SIG-M5 (cell line): ENCODE measurements around the gene PACSIN1.
"Not testable (repeated sequence)": the region's sequence is repeated elsewhere in the genome, so short reads cannot be mapped to it uniquely, and the experiment has no call there.

Source experiments
- DNase-seq: peaks from one replicate; lab custom pipeline; 2025; lab: John Stamatoyannopoulos, UW

The PACSIN1 gene

DNA sequence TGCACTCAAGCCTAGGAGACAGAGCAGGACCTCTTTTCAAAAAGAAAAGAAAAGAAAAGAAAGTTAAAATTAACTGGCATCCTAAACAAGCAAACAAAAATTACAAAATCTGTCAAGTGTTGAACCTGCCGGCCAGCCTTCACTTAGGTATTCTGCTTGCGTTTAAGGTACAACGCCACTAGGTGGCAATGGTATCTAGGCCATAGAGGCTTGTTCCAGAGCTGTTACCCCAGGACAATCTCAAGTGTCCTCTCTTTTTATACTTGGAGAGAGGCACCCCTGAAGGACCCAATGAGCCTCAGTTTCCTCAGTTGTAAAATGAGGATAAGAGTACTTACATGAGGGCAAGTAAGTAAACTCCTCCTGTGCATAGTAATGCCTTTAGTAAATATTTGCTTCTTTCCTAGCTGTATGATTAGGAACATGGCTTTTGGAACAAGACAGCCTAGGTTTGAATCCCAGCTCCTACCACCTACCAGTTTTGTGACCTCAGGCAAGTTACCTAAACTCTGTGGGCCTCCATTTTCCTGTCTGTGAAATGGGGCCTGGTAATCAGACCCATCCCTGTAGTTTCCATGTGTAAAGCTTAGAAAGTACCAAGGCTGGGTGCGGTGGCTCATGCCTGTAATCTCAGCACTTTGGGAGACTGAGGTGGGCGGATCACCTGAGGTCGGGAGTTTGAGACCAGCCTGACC is 5.8 kb upstream of the PACSIN1 start:
- no peak for DNase-seq

- DNase-seq: no peak
Measured at GRCh38 chr6:34460796-34461507, 4.9 kb upstream of the PACSIN1 start.

- DNase-seq: no peak
Measured at GRCh38 chr6:34462010-34462409, 3.9 kb upstream of the PACSIN1 start.

GRCh38 chr6:34462551-34462971 is 3.3 kb upstream of the PACSIN1 start:
- no peak for DNase-seq

DNA sequence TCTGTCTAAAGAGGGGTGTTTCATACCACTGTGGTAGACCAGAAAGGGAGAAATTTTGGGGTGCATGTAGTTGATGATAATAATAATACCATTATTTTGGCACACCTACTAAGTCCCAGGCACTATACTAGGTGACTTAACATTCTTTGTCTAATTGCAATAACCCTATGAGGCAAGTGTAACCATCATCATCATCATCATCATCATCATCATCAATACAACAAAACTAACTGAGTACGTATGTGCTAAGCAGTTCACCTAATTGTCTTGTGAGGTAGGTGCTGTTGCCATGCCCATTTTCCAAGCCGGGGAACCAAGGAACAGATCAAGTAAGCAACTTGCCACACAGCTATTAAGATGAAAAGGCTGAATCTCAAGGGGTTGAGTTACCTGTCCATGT is 2.6 kb upstream of the PACSIN1 start:
- DNase-seq: no peak

DNA sequence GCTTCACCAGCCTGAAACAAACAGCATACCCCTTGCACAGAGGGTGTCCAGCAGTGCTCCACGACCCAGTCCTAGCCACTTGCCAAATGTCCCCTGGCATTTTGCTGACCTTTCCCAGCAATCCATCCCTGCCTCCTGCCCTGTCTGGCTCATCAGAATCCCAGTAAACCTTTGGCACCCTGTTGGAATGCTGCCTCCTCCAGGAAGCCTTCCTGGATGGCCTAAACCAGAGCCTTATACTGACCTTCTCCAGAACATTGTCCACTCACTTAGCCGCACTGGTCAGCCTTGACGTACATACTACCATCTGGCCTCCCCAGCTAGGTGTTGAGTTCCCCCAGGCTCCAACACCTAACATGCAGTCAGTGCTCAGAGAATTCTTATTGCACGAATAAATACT is 2.0 kb upstream of the PACSIN1 start:
- no peak for DNase-seq

GRCh38 chr6:34466242-34467185 is 638 bp downstream of the PACSIN1 start:
- no peak for DNase-seq

- DNase-seq: no peak
Measured at GRCh38 chr6:34468378-34468892, 2.6 kb downstream of the PACSIN1 start.

DNA sequence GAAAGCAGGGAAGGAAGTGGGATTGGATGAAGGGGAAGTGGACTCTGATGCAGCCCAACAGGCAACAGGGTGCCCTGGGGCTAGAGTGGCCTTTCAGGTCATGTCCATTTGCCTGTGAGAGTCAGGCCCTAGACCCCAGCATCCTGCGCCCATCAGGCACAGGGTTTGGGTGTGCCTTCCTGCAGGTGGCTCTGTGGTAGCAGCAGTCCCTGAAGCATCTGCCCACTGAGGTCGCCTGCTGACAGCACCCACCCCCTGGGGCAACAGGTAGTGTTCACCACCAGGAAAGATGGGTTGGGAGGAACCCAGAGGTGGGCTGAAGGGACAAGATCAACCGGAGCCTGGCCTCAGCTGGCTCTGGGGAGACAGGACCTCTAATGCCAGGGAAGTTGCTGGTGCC is 3.6 kb downstream of the PACSIN1 start:
- DNase-seq: no peak

GRCh38 chr6:34472425-34472824 is 6.5 kb downstream of the PACSIN1 start:
- no peak for DNase-seq

GRCh38 chr6:34473967-34474366 is 8.1 kb downstream of the PACSIN1 start:
- DNase-seq: no peak

DNA sequence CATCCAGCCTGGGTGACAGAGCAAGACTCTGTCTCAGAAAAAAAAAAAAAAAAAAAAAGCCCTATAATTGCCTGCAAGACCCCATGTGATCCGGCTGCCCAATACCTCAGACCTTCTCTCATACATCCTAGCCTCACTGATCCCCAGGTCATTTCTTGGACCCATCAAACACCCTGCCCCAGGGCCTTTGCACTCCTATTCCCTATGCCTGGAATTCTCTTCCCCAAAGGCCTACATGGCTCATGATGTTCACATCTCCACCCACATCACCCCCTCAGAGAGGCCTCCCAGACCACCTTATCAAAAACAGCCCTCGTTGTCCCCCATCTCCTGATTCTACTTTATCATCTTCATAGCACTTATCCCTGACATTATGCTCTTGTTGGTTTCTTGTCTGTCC is 8.9 kb downstream of the PACSIN1 start:
- no peak for DNase-seq

DNA sequence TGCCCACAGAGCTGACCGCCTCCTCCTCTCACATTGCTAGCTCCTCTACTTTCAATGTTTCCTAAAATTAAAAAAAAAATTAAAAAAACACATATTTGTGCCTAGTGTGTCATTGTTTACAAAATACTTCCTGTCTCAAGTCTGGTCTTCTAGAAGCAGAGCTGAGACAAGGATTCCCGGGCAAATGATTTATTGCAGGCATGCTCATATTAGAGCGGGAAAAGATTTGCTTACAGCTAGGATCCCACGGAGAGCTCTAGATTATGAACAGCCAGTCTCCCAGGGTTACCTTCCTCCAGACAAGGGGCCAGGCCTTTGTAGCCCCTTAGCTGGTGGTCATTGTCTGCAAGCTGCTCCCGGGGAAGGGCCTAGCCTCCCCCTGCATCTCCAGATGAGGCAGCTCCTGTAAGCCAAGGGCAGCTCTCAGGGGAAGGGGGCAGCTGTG is 9.4 kb downstream of the PACSIN1 start:
- DNase-seq: no peak

GRCh38 chr6:34475767-34476328 is 10.0 kb downstream of the PACSIN1 start:
- no peak for DNase-seq

DNA sequence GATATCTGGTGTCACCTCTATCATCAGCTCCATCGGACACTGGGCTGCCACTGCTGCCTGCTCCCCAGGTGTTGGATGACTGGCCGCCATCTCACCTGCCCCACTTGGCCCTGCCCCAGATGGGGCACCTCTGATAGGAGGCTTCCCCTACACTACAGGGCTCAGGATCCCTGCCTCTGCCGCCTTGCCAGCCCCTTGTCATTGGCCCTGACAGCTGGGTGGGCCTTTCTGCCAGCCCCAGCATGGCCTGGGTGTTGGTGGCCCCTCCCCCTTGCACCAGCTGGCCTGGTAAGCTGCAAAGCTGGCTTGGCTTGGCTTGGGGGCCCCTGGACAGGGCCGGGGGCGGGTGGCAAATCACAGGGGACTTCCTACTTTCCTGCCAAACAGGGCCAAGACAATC is 10.6 kb downstream of the PACSIN1 start:
- no peak for DNase-seq

DNA sequence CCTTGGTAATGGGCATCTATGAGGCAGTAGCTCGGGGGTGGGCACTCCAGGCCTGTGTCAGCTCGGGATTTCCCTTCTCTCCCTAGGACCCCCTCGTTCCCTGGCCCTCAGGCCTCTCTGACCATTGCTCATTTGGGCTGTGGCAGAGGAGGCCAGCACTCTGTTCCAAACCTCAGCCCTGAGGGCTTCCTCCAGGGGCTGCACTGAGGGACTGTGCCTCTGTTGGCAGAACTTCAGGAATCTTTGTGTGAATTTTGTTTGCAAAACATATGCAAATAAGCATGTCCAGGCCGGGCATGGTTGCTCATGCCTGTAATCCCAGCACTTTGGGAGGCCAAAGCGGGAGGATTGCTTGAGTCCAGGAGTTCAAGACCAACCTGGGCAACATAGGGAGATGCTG is 11.0 kb downstream of the PACSIN1 start:
- no peak for DNase-seq

- no peak for DNase-seq
Measured at GRCh38 chr6:34478796-34479195, 12.9 kb downstream of the PACSIN1 start.

DNA sequence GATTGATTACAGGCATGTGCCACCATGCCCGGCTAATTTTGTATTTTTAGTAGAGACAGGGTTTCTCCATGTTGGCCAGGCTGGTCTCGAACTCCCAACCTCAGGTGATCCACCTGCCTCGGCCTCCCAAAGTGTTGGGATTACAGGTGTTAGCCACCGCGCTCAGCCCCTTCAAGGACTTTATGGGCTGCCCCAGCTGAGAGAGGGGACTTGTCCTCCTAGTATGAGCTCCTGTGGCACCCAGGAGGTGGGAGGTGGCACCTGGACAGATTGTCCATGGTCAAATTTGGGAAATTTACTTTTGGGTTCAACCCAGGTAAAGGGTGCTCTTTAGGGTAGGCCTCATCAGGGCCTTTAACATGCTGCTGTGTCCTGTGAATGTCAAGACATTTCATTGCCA is 17.9 kb downstream of the PACSIN1 start:
- DNase-seq: not testable (repeated sequence)

- DNase-seq: no peak
Measured at GRCh38 chr6:34484391-34484790, 18.5 kb downstream of the PACSIN1 start.

DNA sequence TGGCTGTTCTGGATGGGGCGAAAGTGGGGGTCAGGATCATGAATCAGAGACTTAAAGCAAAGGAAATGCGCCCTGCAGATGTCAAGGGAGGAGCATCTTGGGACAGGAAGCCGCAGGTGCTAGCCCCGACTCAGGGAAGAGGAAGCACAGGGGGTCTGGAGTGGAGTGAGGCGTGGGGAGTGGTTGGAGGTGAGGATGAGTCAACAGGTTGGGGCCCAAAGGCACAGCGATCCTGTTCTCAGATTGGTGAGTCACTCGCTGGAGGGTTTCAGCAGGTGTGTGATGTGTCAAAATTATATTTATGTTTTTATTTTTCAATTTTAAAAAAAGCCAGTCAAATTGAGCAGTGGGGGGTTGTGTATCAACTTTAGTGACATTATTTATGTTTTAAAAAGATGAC is 19.0 kb downstream of the PACSIN1 start:
- DNase-seq: no peak

DNA sequence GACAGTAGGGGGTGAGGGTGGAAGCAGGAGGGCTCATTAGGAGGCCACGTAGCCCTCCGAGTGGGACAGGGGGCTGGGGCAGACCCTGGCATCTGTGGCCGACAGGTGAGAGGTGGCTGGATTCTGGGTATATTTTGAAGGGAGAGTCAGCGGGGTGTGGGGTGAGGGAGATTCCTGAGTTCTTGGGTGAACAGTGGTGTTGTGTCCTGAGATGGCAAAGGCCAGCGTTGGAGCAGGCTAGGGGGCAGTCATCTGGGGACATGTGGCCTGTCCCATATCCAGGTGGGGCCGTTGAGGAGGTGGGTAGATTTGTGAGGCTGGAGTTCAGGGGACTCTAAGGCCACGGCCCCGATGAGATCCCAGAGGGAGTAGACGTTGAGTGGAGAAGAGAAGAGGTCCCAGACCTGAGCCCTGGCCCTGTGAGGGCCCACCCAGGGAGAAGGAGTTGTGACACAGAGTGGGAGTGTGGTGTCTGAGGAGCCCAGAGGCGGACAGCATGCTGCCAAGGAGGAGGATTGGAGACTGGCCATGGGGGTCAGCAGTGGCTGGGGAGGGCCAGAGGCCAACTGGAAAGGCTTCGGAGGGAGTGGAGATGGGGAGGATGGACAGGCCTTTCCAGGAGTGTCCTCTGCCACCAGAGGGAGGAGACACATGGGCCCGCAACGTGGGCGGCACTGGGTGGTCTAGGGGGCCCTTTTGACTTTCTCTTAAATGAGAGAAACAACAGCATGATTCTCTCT is 19.6 kb downstream of the PACSIN1 start:
- no peak for DNase-seq
